ENCODE data around the gene ZMYND10. TPM values are rescaled to one million over a fixed set of nuclear protein-coding genes. Genes with fewer than 3 reads are reported as not detected.
A peak's percentile ranks its signal among the peaks of the same experiment; 100 is the strongest.

The ZMYND10 gene
- total RNA-seq, 2 experiments from 2014 or later, result 2.4 to 2.9 TPM

- Mint-ChIP-seq H3K4me3 (peak within 1 kb of the TSS; percentile 93), H3K9me3 (ENCODE audit: low read depth) (no peaks in the 10 kb centered on the region), H3K27me3 (no peaks in the 10 kb centered on the region), H3K36me3 (peaks cover 23% of the 10 kb centered on the region), H3K4me1 (peaks cover 63% of the 10 kb centered on the region), H3K27ac (peak within 1 kb of the TSS; percentile 97)
- DNase-seq (peak; percentile 100), ATAC-seq (peak; percentile 92)
- CTCF ChIA-PET, result interaction anchor here (0.6 to 8.3 kb wide), 12 partner anchors 9 to 261 kb away, joined by 3 to 64 read pairs (median 4); partner anchors contain the start of genes C3orf18, CISH, HEMK1 and TMEM115
Measured at GRCh38 chr3:50350527-50351322, 5.2 kb upstream of the ZMYND10 start, which contains the start of the genes CYB561D2 and NPRL2. TSS of gene CYB561D2 (plus strand) at chr3:50350862. CDS start at chr3:50351434, 572 bp downstream. TSS of gene NPRL2 (minus strand) at chr3:50350775. CDS start at chr3:50350652, 123 bp downstream.

GRCh38 chr3:50350213-50350526 lies 4.6 kb upstream of the ZMYND10 start:
- H3K4me3 Mint-ChIP-seq, result peak overlapping the region; percentile 93
- peaks cover 21% of the 10 kb centered on the region for H3K36me3 Mint-ChIP-seq
- H3K27me3 Mint-ChIP-seq, result no peaks in the 10 kb centered on the region
- ATAC-seq (no peak), DNase-seq (no peak)
- peaks cover 67% of the 10 kb centered on the region for H3K4me1 Mint-ChIP-seq
- peak overlapping the region; percentile 97 for H3K27ac Mint-ChIP-seq
- CTCF ChIA-PET, result interaction anchor here (0.6 to 8.3 kb wide), 12 partner anchors 10 to 262 kb away, joined by 3 to 64 read pairs (median 4); partner anchors contain the start of genes C3orf18, CISH, HEMK1 and TMEM115
- no peaks in the 10 kb centered on the region for H3K9me3 Mint-ChIP-seq (ENCODE audit: low read depth)

- Mint-ChIP-seq H3K27me3 (no peaks in the 10 kb centered on the region), H3K4me1 (peaks cover 79% of the 10 kb centered on the region), H3K9me3 (ENCODE audit: low read depth) (no peaks in the 10 kb centered on the region), H3K27ac (peak overlapping the region; percentile 67), H3K36me3 (peaks cover 13% of the 10 kb centered on the region), H3K4me3 (no peak overlapping the region)
- no peak for ATAC-seq
- CTCF ChIA-PET, result interaction anchor here (0.6 to 8.3 kb wide), 19 partner anchors 10 to 266 kb away, joined by 3 to 64 read pairs (median 4); partner anchors contain the start of genes HEMK1, HYAL3, NAA80 and TUSC2
- DNase-seq, result peak; percentile 86
Measured at GRCh38 chr3:50347187-50347813, 1.8 kb upstream of the ZMYND10 start.

GRCh38 chr3:50345008-50345407 lies 524 bp downstream of the ZMYND10 start:
- H3K27me3 Mint-ChIP-seq, result no peaks in the 10 kb centered on the region
- DNase-seq, result no peak
- peak overlapping the region; percentile 55 for H3K4me3 Mint-ChIP-seq
- H3K9me3 Mint-ChIP-seq (ENCODE audit: low read depth), result no peaks in the 10 kb centered on the region
- peaks cover 78% of the 10 kb centered on the region for H3K4me1 Mint-ChIP-seq
- ATAC-seq, result no peak
- no peak overlapping the region for H3K27ac Mint-ChIP-seq
- CTCF ChIA-PET, result interaction anchor here (1.0 to 8.3 kb wide), 6 partner anchors 8 to 228 kb away, joined by 3 to 64 read pairs (median 3); no protein-coding TSS in a partner anchor
- peaks cover 14% of the 10 kb centered on the region for H3K36me3 Mint-ChIP-seq

GRCh38 chr3:50342813-50343633 lies 2.5 kb downstream of the ZMYND10 start:
- Mint-ChIP-seq H3K27ac (peak overlapping the region; percentile 68), H3K27me3 (no peaks in the 10 kb centered on the region), H3K4me1 (peaks cover 58% of the 10 kb centered on the region), H3K9me3 (ENCODE audit: low read depth) (no peaks in the 10 kb centered on the region), H3K36me3 (peaks cover 24% of the 10 kb centered on the region), H3K4me3 (no peak overlapping the region)
- CTCF ChIA-PET, result interaction anchor here (0.7 to 8.3 kb wide), 3 partner anchors 14 to 199 kb away, joined by 3 to 64 read pairs (median 4); no protein-coding TSS in a partner anchor
- no peak for ATAC-seq
- DNase-seq, result no peak

GRCh38 chr3:50341996-50342650 lies 3.4 kb downstream of the ZMYND10 start:
- H3K27me3 Mint-ChIP-seq, result no peaks in the 10 kb centered on the region
- H3K27ac Mint-ChIP-seq, result peak overlapping the region; percentile 68
- ATAC-seq (no peak), DNase-seq (no peak)
- H3K9me3 Mint-ChIP-seq (ENCODE audit: low read depth), result no peaks in the 10 kb centered on the region
- H3K4me3 Mint-ChIP-seq, result peak overlapping the region; percentile 92
- CTCF ChIA-PET, result interaction anchor here (0.7 to 2.4 kb wide), 6 partner anchors 11 to 230 kb away, joined by 3 to 6 read pairs (median 4); no protein-coding TSS in a partner anchor
- peaks cover 29% of the 10 kb centered on the region for H3K36me3 Mint-ChIP-seq
- H3K4me1 Mint-ChIP-seq, result peaks cover 49% of the 10 kb centered on the region

GRCh38 chr3:50341537-50341936 lies 4.0 kb downstream of the ZMYND10 start:
- DNase-seq (no peak), ATAC-seq (peak; percentile 3)
- H3K4me1 Mint-ChIP-seq, result peaks cover 48% of the 10 kb centered on the region
- CTCF ChIA-PET, result interaction anchor here (1.1 to 2.4 kb wide), 8 partner anchors 8 to 268 kb away, joined by 3 to 8 read pairs (median 5); partner anchors contain the start of genes HYAL3 and NAA80
- no peaks in the 10 kb centered on the region for H3K9me3 Mint-ChIP-seq (ENCODE audit: low read depth)
- H3K36me3 Mint-ChIP-seq, result peaks cover 32% of the 10 kb centered on the region
- no peaks in the 10 kb centered on the region for H3K27me3 Mint-ChIP-seq
- H3K4me3 Mint-ChIP-seq, result peak overlapping the region; percentile 92
- peak overlapping the region; percentile 94 for H3K27ac Mint-ChIP-seq

- Mint-ChIP-seq H3K9me3 (ENCODE audit: low read depth) (no peaks in the 10 kb centered on the region), H3K27me3 (no peaks in the 10 kb centered on the region), H3K36me3 (peaks cover 38% of the 10 kb centered on the region), H3K27ac (peak within 1 kb of the TSS; percentile 94), H3K4me3 (peak within 1 kb of the TSS; percentile 92), H3K4me1 (peaks cover 49% of the 10 kb centered on the region)
- ATAC-seq (peak; percentile 57), DNase-seq (peak; percentile 98)
- CTCF ChIA-PET, result interaction anchor here (0.7 to 2.4 kb wide), 12 partner anchors 8 to 269 kb away, joined by 3 to 8 read pairs (median 4); partner anchors contain the start of genes HYAL3 and NAA80
Measured at GRCh38 chr3:50340448-50341329, 4.8 kb downstream of the ZMYND10 start, which contains the start of gene RASSF1. TSS of gene RASSF1 (minus strand) at chr3:50340836. CDS start at chr3:50340805, 31 bp downstream.

- no peak for DNase-seq
- CTCF ChIA-PET, result interaction anchor here (0.7 to 9.2 kb wide), 11 partner anchors 9 to 270 kb away, joined by 3 to 91 read pairs (median 6); partner anchors contain the start of genes CISH, HYAL2, HYAL3 and NAA80
- H3K27ac Mint-ChIP-seq, result peak overlapping the region; percentile 94
- peaks cover 44% of the 10 kb centered on the region for H3K36me3 Mint-ChIP-seq
- H3K4me3 Mint-ChIP-seq, result peak overlapping the region; percentile 92
- peaks cover 49% of the 10 kb centered on the region for H3K4me1 Mint-ChIP-seq
- no peaks in the 10 kb centered on the region for H3K27me3 Mint-ChIP-seq
- no peak for ATAC-seq
- no peaks in the 10 kb centered on the region for H3K9me3 Mint-ChIP-seq (ENCODE audit: low read depth)
Measured at GRCh38 chr3:50340147-50340447, 5.4 kb downstream of the ZMYND10 start.

GRCh38 chr3:50339485-50340146 lies 5.9 kb downstream of the ZMYND10 start:
- peak overlapping the region; percentile 94 for H3K27ac Mint-ChIP-seq
- no peak for ATAC-seq
- DNase-seq, result no peak
- H3K9me3 Mint-ChIP-seq (ENCODE audit: low read depth), result no peaks in the 10 kb centered on the region
- peak overlapping the region; percentile 92 for H3K4me3 Mint-ChIP-seq
- CTCF ChIA-PET, result interaction anchor here (0.7 to 9.2 kb wide), 10 partner anchors 10 to 271 kb away, joined by 3 to 91 read pairs (median 8); partner anchors contain the start of genes CISH, CYB561D2, HYAL2 and HYAL3
- peaks cover 46% of the 10 kb centered on the region for H3K36me3 Mint-ChIP-seq
- H3K4me1 Mint-ChIP-seq, result peaks cover 49% of the 10 kb centered on the region
- H3K27me3 Mint-ChIP-seq, result no peaks in the 10 kb centered on the region

- CTCF ChIA-PET, result interaction anchor here (0.7 to 9.2 kb wide), 9 partner anchors 11 to 271 kb away, joined by 3 to 91 read pairs (median 11); partner anchors contain the start of genes CISH, CYB561D2, HYAL2 and HYAL3
- ATAC-seq, result no peak
- Mint-ChIP-seq H3K4me1 (peaks cover 54% of the 10 kb centered on the region), H3K9me3 (ENCODE audit: low read depth) (no peaks in the 10 kb centered on the region), H3K27me3 (no peaks in the 10 kb centered on the region), H3K4me3 (peak overlapping the region; percentile 92), H3K36me3 (peaks cover 53% of the 10 kb centered on the region), H3K27ac (peak overlapping the region; percentile 94)
- DNase-seq, result no peak
Measured at GRCh38 chr3:50338965-50339364, 6.6 kb downstream of the ZMYND10 start.

All from activated CD8-positive, alpha-beta memory T cell treated with anti-CD3 and anti-CD28 coated beads, Interleukin-2, amount 10 ng/mL, durations not matched to agents 7 days and 5 days (primary cell).